IMR-90 (cell line): Measurements from ENCODE around the gene VDAC1.

Experiments used
- BHLHE40 ChIP-seq: fragments of 150-350 bp; IDR thresholded peaks from 2 replicates; pipeline ENCODE4 v1.6.1; 2016; ENCODE audit warnings: mild to moderate bottlenecking, low read depth, low read length
- CEBPB ChIP-seq: IDR thresholded peaks from 2 replicates; pipeline ENCODE4 v1.6.1; 2012; ENCODE audit warnings: low read depth, low read length, improper control_type of control experiment
- CHD1 ChIP-seq: IDR thresholded peaks from 2 replicates; pipeline ENCODE4 v1.6.1; 2012; ENCODE audit warnings: low read depth, low read length, improper control_type of control experiment
- CTCF ChIP-seq: conservative IDR thresholded peaks from 2 replicates; pipeline ENCODE4 v1.5.1; 2012; ENCODE audit warnings: mild to moderate bottlenecking, low read depth, low read length, improper control_type of control experiment
- MAFK ChIP-seq: IDR thresholded peaks from 2 replicates; pipeline ENCODE4 v1.6.1; 2012; ENCODE audit warnings: low read depth, low read length, improper control_type of control experiment
- MAZ ChIP-seq: IDR thresholded peaks from 2 replicates; pipeline ENCODE4 v1.6.1; 2012; ENCODE audit warnings: low read depth, mild to moderate bottlenecking, low read length, improper control_type of control experiment, moderate library complexity, borderline replicate concordance
- MXI1 ChIP-seq: IDR thresholded peaks from 2 replicates; pipeline ENCODE4 v1.6.1; 2012; ENCODE audit warnings: low read depth, mild to moderate bottlenecking, low read length, moderate library complexity, borderline replicate concordance
- NFE2L2 ChIP-seq: fragments of 150-350 bp; IDR thresholded peaks from 2 replicates; pipeline ENCODE4 v1.6.1; 2016; ENCODE audit warnings: low read depth, mild to moderate bottlenecking, low read length
- POLR2A ChIP-seq: IDR thresholded peaks from 2 replicates; pipeline ENCODE4 v1.6.1; 2012; ENCODE audit warnings: mild to moderate bottlenecking, low read depth, low read length
- RAD21 ChIP-seq: IDR thresholded peaks from 2 replicates; pipeline ENCODE4 v1.6.1; 2012; ENCODE audit warnings: low read length, improper control_type of control experiment
- RCOR1 ChIP-seq: IDR thresholded peaks from 2 replicates; pipeline ENCODE4 v1.6.1; 2012; ENCODE audit warnings: mild to moderate bottlenecking, low read length, improper control_type of control experiment; ENCODE audit not compliant: insufficient replicate concordance
- RFX5 ChIP-seq: IDR thresholded peaks from 2 replicates; pipeline ENCODE4 v1.8.0; 2012; ENCODE audit warnings: low read depth, mild to moderate bottlenecking, low read length, moderate library complexity
- SMC3 ChIP-seq: fragments of 150-350 bp; IDR thresholded peaks from 2 replicates; pipeline ENCODE4 v1.6.1; 2016; ENCODE audit warnings: low read depth, mild to moderate bottlenecking, antibody characterized with exemption, low read length, moderate library complexity
- TF ChIP-seq, protein P1 (sequence below): fragments of 150-350 bp; IDR thresholded peaks from 2 replicates; pipeline ENCODE4 v1.6.1; 2017; ENCODE audit warnings: mild to moderate bottlenecking, antibody characterized with exemption, low read length, low read depth

- TF ChIP-seq MXI1 (no peak), RFX5 (no peak), CTCF (no peak), POLR2A (no peak), RAD21 (no peak), BHLHE40 (no peak), CHD1 (no peak), MAFK (no peak), CEBPB (no peak), MAZ (no peak), RCOR1 (no peak), SMC3 (no peak), NFE2L2 (no peak)
- TF ChIP-seq, protein P1, sequence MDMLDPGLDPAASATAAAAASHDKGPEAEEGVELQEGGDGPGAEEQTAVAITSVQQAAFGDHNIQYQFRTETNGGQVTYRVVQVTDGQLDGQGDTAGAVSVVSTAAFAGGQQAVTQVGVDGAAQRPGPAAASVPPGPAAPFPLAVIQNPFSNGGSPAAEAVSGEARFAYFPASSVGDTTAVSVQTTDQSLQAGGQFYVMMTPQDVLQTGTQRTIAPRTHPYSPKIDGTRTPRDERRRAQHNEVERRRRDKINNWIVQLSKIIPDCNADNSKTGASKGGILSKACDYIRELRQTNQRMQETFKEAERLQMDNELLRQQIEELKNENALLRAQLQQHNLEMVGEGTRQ: no peak
These were observed 41.6 kb upstream of the VDAC1 start for GRCh38 chr5:134046330-134046729.
